ENCODE results near the gene EPM2A. TPM values are rescaled to one million over a fixed set of nuclear protein-coding genes. Genes with fewer than 3 reads are reported as not detected.

The EPM2A gene
- total and polyA plus RNA-seq, 2 donors = 9.3 to 10.0 TPM

GRCh38 chr6:145587334-145587733 lies 148.0 kb downstream of the EPM2A start:
- no peak overlapping the region for H3K4me3 ChIP-seq (ENCODE audit: low read length in 2 of 2)
- no peak for DNase-seq (ENCODE audit: low read depth in 6 of 9, low spot score in 9 of 9)
- no peaks in the 10 kb centered on the region for H3K27me3 ChIP-seq (ENCODE audit: control insufficient read depth in 2 of 2, insufficient read depth in 1 of 2, low read length in 1 of 2)
- no peaks in the 10 kb centered on the region for H3K4me1 ChIP-seq (ENCODE audit: control insufficient read depth in 2 of 2, insufficient read depth in 2 of 2, low read length in 2 of 2)
- no peaks in the 10 kb centered on the region for H3K36me3 ChIP-seq (ENCODE audit: control insufficient read depth in 2 of 2, insufficient read depth in 2 of 2, low read length in 1 of 2)
- peaks cover 0 to 6% of the 10 kb centered on the region in 2 donors for H3K9me3 ChIP-seq (ENCODE audit: control insufficient read depth in 2 of 2, insufficient read depth in 1 of 2, low read length in 1 of 2)
- no peak overlapping the region for H3K27ac ChIP-seq (ENCODE audit: low read depth in 1 of 2, low read length in 1 of 2)

GRCh38 chr6:145583753-145584152 lies 151.6 kb downstream of the EPM2A start:
- no peak overlapping the region for H3K4me3 ChIP-seq (ENCODE audit: low read length in 2 of 2)
- no peaks in the 10 kb centered on the region for H3K4me1 ChIP-seq (ENCODE audit: control insufficient read depth in 2 of 2, insufficient read depth in 2 of 2, low read length in 2 of 2)
- H3K27ac ChIP-seq (ENCODE audit: low read depth in 1 of 2, low read length in 1 of 2) = no peak overlapping the region
- DNase-seq (ENCODE audit: low read depth in 6 of 9, low spot score in 9 of 9) = no peak
- peaks cover 0 to 6% of the 10 kb centered on the region in 2 donors for H3K9me3 ChIP-seq (ENCODE audit: control insufficient read depth in 2 of 2, insufficient read depth in 1 of 2, low read length in 1 of 2)
- 66% methylated on average over 3 of the region's 3 CpGs for WGBS
- no peaks in the 10 kb centered on the region for H3K27me3 ChIP-seq (ENCODE audit: control insufficient read depth in 2 of 2, insufficient read depth in 1 of 2, low read length in 1 of 2)
- H3K36me3 ChIP-seq (ENCODE audit: control insufficient read depth in 2 of 2, insufficient read depth in 2 of 2, low read length in 1 of 2) = no peaks in the 10 kb centered on the region

Other genes with a start within 250 kb of the EPM2A start
- 2.6 TPM for gene FBXO30, start 79.3 kb upstream of the EPM2A start, total RNA-seq
- gene FBXO30, start 79.3 kb upstream of the EPM2A start, polyA plus RNA-seq = 5.7 TPM
- 17.1 TPM for gene SHPRH, start 228.8 kb upstream of the EPM2A start, total RNA-seq
- 5.9 TPM for gene SHPRH, start 228.8 kb upstream of the EPM2A start, polyA plus RNA-seq

Data from thymus (tissue), 11 donors.